ENCODE results near the gene FAM156A.
"Not testable (repeated sequence)": the region's sequence is repeated elsewhere in the genome, so short reads cannot be mapped to it uniquely, and the experiment has no call there.

DNA sequence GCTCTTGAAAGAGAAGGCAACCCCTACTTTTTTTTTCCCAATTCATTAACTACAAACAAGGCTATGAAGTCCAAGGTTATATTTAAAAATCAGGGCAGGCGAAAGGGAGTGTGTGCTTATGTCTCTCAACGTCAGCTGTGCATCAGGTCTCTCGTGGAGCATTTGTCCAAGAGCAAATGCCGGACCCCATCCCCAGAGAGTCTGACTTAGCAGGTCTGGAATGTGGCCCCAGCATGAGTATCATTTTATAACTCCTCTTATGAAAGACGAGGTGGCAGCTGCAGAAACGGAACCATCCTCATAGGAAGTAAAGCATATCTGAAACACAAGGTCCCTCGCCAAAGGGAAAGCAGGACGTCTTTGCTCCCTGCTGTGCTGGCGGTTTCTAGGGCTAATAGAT, 44.6 kb downstream of the FAM156A start:
- not testable (repeated sequence) for TF ChIP-seq EP300, POLR2A (IDR thresholded peaks at IDR 0.05)
- TF ChIP-seq, protein P1, sequence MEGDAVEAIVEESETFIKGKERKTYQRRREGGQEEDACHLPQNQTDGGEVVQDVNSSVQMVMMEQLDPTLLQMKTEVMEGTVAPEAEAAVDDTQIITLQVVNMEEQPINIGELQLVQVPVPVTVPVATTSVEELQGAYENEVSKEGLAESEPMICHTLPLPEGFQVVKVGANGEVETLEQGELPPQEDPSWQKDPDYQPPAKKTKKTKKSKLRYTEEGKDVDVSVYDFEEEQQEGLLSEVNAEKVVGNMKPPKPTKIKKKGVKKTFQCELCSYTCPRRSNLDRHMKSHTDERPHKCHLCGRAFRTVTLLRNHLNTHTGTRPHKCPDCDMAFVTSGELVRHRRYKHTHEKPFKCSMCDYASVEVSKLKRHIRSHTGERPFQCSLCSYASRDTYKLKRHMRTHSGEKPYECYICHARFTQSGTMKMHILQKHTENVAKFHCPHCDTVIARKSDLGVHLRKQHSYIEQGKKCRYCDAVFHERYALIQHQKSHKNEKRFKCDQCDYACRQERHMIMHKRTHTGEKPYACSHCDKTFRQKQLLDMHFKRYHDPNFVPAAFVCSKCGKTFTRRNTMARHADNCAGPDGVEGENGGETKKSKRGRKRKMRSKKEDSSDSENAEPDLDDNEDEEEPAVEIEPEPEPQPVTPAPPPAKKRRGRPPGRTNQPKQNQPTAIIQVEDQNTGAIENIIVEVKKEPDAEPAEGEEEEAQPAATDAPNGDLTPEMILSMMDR (IDR thresholded peaks at IDR 0.05) = not testable (repeated sequence)
